HG03280 (cell line): ENCODE data around the gene SORCS1.

Experiments used
- ATAC-seq: cut with Tn5 transposase; IDR thresholded peaks from one replicate; pipeline ENCODE4 v1.9.1; 2021; ENCODE audit warnings: mild to moderate bottlenecking, moderate library complexity; ENCODE audit not compliant: unreplicated experiment

The SORCS1 gene

GRCh38 chr10:106696239-106696638, 468.3 kb downstream of the SORCS1 start:
- ATAC-seq, result no peak

DNA sequence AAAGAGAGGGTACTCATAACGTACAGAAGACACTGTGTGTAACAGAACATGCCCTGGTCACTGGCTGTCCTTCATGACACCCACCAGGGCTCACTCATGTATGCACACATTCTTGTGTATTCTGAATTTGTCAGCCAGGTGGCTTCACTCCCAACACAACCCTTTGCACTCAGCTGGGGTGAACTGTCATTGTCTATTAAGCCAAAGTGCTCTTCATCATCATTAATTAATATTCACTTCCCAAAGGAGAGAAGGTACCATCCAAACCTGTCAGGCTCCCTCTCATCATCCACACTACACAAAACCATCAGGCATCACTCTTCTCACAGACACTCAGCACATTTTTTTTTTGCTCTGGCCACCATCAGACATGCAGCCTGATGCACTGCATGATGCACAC, 469.8 kb downstream of the SORCS1 start:
- ATAC-seq, result no peak

DNA sequence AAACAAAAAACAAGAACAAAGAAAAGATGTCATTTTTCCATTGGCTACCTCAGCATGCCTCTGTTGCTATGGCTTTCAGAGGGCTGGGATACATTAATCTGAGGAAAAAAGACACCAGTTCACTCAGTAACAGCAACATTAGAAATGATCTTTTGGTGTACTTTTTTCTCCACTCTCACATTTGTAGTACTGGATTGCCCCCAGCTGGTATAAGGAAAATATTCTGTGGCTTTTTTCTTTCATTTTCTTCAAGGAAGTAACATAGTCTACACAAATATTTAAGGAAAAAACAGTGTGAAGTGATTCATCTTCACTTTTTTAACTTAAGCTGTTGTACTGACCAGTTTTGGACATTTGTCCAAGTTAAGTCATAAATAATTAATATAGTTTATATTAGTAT, 482.3 kb downstream of the SORCS1 start:
- no peak for ATAC-seq

- ATAC-seq, result no peak
Observed at GRCh38 chr10:106680061-106680460, 484.4 kb downstream of the SORCS1 start.

DNA sequence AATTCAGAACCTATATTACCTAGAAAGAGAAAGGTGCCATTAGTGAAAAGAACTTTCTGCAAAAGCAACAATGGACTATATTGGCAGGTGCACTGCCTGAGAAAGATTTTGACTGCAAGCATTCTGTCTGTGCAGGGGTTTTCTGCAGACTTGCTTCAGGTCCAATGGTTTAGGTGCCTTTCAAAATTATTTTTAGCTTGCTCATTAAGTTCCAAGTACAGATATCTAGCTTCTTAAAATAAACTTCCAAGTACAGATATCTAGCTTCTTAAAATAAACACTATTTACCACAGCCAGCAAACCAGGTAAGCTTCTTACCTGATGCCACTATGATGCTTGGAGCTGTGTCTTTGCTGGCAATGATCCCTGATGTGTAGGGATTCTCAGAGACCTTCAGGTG, 485.2 kb downstream of the SORCS1 start:
- ATAC-seq, result no peak

- no peak for ATAC-seq
Observed at GRCh38 chr10:106672517-106673175, 491.9 kb downstream of the SORCS1 start.

- no peak for ATAC-seq
Observed at GRCh38 chr10:106661767-106662140, 502.8 kb downstream of the SORCS1 start.

DNA sequence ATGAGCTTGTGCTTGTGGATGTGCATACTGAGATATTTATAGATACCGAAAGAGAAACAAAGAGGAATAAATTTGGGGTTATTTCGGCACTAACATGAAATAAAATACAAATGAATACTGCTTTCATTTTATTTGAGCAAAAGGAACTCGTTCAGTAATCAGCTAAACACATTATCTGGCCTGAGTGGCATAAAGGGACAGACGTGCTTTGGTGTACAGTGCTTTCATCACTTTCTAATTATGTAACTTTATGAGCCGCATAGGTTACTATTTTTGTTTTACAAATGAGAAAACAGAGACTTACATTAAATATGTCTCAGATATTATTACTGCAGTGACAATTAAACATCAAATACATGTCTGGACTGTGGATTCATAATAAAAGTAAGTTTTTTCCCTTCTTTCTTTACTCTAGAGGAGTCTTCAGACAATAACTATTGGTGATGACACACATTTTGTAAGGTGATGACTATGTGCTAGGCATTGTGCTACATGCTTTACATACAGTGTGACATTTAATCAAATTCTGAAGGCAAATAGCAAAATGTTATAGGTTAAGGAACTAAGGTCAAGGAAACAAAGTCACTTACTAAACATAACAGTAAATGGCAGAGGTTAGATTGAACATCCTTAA, 503.3 kb downstream of the SORCS1 start:
- no peak for ATAC-seq

- no peak for ATAC-seq
Observed at GRCh38 chr10:106660550-106660949, 504.0 kb downstream of the SORCS1 start.

DNA sequence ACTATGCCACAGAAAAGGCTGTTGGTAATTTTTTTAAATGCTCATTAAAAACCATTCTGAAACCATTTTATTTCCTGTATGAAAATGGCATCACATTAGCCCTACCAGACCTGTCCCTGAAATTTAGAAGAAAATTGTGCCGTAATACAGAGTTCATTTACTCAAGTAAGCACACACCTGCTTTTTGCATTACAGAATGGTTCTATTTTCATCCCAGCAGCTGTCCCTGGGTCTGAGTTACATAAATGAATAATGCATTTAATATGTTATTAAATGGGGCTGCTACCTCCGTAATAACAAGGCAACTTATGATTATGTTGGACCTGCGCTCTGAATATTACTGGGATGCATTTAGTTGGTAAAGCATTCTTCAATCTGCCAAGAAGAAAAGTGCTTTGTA, 508.9 kb downstream of the SORCS1 start:
- ATAC-seq, result no peak

DNA sequence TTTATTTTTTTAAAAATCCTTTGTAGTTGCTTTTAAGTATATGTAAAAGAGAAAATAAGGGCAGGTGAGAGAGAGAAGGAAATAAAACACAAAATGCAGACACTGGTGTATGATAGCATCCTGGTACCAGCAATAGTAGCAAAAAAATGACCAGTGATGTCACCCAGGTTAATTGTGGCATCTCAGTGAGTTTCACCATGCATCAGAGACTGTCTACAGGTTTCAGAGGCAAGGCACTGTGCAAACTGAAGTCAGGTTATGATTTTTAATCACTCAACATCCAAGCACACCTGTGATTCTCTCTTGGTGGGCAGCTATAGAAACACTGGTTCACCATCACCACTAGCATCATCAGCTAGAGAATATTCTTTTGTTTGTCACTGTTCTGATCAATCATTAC, 509.3 kb downstream of the SORCS1 start:
- ATAC-seq, result no peak

DNA sequence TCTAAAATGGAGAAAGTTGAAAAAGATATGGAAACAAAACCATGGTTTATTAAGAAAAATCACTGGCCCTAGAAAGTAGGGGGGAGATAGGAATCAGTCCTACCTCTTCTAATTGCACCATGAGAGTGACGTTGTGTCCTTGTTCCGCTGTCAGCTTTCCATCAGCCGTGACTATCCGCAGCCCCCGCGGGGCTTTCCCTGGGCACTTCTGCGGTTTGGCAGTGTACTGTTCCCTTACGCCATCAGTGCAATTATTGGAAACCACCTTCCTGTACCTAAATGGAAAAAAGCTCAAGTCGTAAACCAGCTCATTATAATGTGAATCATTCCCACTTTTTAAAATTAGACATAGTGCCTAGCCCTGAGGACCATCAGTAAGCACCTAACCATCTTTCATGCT, 512.2 kb downstream of the SORCS1 start:
- no peak for ATAC-seq

GRCh38 chr10:106648534-106649481, 515.7 kb downstream of the SORCS1 start:
- ATAC-seq, result no peak

DNA sequence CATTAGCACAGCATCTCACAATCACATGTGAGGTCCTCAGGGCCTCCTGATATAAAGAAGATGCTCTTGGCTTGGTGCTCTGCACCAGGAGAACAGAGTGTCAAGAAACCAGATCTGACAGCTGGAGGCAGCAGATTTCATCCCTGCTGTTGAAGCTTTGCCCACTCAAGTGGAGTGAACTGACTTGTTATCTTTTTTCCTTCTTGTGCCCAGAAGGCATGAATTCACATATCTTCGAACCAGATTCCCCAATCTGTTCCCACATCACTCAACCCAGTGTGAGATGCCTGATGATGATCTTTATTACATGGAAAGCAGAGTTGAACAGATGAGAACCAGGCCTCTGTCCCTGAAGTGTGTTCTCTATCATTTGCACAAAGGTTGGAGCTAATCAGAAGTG, 521.0 kb downstream of the SORCS1 start:
- ATAC-seq, result no peak

- no peak for ATAC-seq
Observed at GRCh38 chr10:106637873-106638272, 526.6 kb downstream of the SORCS1 start.

GRCh38 chr10:106636766-106637491, 527.6 kb downstream of the SORCS1 start:
- ATAC-seq, result no peak

DNA sequence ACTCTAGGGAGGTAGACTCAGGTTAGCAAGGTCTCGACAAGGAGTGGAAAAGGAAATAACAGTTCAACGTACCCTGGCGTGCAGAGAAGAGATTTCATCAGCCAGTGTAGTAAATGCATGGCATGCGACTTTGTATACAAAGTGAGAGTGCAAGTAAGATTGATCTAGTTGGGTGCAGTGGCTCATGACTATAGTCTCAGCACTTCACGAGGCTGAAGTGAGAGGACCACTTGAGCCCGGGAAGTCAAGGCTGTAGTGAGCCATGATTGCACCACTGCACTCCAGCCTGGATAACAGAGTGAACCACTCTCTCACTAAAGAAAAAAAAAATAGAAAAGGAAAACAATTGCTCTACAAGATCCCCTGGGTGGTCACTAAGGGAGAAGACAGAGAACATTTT, 528.6 kb downstream of the SORCS1 start:
- no peak for ATAC-seq

GRCh38 chr10:106631016-106631702, 533.3 kb downstream of the SORCS1 start:
- no peak for ATAC-seq

DNA sequence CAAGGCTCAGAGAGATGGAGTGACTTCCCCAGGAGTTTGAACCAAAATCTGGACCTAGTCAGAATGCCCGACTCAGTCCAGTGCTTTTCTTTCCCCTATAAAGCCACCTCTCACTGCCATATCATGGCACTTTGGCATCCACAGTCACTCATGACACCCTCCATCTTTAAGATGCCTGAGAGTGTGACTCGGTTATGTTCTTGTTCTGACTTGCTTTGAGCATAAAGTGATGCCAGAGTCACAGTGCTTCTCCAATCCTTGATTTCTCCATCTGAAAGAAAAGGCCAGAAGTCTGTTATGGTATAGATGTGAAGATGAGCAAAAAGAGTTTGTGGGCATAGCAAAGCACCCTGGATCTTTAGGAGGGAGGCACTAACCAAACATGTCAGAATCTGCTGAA, 538.1 kb downstream of the SORCS1 start:
- ATAC-seq, result no peak

DNA sequence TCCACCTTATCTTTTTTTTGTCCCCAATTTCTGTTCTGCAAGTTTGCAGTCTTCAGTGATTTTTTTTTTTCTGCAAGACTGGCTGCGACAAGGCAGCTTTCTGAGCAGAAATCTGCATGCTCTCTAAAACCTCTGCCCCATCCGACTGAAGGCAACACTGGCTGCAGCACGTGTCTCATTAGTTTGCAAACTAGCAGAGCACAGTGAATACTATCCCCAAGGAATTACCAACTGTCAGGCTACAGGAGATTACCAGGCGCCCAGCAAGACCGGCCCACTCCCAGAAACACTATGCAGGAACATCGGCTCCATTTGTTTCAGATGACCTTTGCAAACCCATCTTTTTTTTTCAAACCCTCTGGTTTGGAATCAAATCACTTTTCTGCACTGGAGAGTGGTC, 538.8 kb downstream of the SORCS1 start:
- no peak for ATAC-seq

- ATAC-seq, result no peak
Observed at GRCh38 chr10:106619346-106619745, 545.2 kb downstream of the SORCS1 start.
